Left forelimb (tissue), 1 donor: ENCODE measurements around the gene PON2.
"Not testable (repeated sequence)": the region's sequence is repeated elsewhere in the genome, so short reads cannot be mapped to it uniquely, and the experiment has no call there.

Experiments used
- DNase-seq: peaks from one replicate; pipeline ENCODE4 v3.0.0-alpha.2; 2018; ENCODE audit warnings: low spot score

The PON2 gene

GRCh38 chr7:95434557-95435421 is at the start of gene PON2:
TSS of gene PON2 (minus strand) at chr7:95435028. CDS start at chr7:95434951, 77 bp downstream.
- DNase-seq = peak; percentile 91

- DNase-seq = no peak
Observed at GRCh38 chr7:95482424-95482823, 47.6 kb upstream of the PON2 start.

- DNase-seq = no peak
Observed at GRCh38 chr7:95481271-95482165, 46.7 kb upstream of the PON2 start.

GRCh38 chr7:95479992-95480624 is 45.3 kb upstream of the PON2 start:
- DNase-seq = no peak

GRCh38 chr7:95478272-95479037 is 43.6 kb upstream of the PON2 start:
- no peak for DNase-seq

GRCh38 chr7:95476904-95477594 is 42.2 kb upstream of the PON2 start:
- DNase-seq = no peak

- no peak for DNase-seq
Observed at GRCh38 chr7:95476072-95476847, 41.4 kb upstream of the PON2 start.

GRCh38 chr7:95473276-95473985 is 38.6 kb upstream of the PON2 start:
- DNase-seq = peak; percentile 76

- no peak for DNase-seq
Observed at GRCh38 chr7:95472581-95473161, 37.8 kb upstream of the PON2 start.

- DNase-seq = no peak
Observed at GRCh38 chr7:95471071-95471470, 36.2 kb upstream of the PON2 start.

GRCh38 chr7:95470452-95470851 is 35.6 kb upstream of the PON2 start:
- DNase-seq = no peak

GRCh38 chr7:95469848-95470247 is 35.0 kb upstream of the PON2 start:
- no peak for DNase-seq

- DNase-seq = no peak
Observed at GRCh38 chr7:95469187-95469586, 34.4 kb upstream of the PON2 start.

- no peak for DNase-seq
Observed at GRCh38 chr7:95467912-95468607, 33.2 kb upstream of the PON2 start.

- not testable (repeated sequence) for DNase-seq
Observed at GRCh38 chr7:95460653-95461052, 25.8 kb upstream of the PON2 start.

GRCh38 chr7:95457947-95458346 is 23.1 kb upstream of the PON2 start:
- no peak for DNase-seq

- no peak for DNase-seq
Observed at GRCh38 chr7:95454438-95455045, 19.7 kb upstream of the PON2 start.

GRCh38 chr7:95446618-95447017 is 11.8 kb upstream of the PON2 start:
- DNase-seq = no peak
